HG03565 (cell line): Measurements from ENCODE around the gene IGSF21.

Experiments used
- ATAC-seq: cut with Tn5 transposase; IDR thresholded peaks from one replicate; pipeline ENCODE4 v1.9.1; 2021; ENCODE audit warnings: mild to moderate bottlenecking, moderate library complexity; ENCODE audit not compliant: unreplicated experiment

IGSF21 gene

GRCh38 chr1:18253093-18253492 is 145.5 kb downstream of the IGSF21 start:
- no peak for ATAC-seq

GRCh38 chr1:18256282-18257235 is 149.0 kb downstream of the IGSF21 start:
- ATAC-seq = no peak

GRCh38 chr1:18257778-18258177 is 150.2 kb downstream of the IGSF21 start:
- no peak for ATAC-seq

- no peak for ATAC-seq
Observed at GRCh38 chr1:18261891-18262290, 154.3 kb downstream of the IGSF21 start.

- ATAC-seq = no peak
Observed at GRCh38 chr1:18262726-18263125, 155.1 kb downstream of the IGSF21 start.

- ATAC-seq = no peak
Observed at GRCh38 chr1:18263547-18264120, 156.0 kb downstream of the IGSF21 start.

- ATAC-seq = no peak
Observed at GRCh38 chr1:18264450-18265039, 156.9 kb downstream of the IGSF21 start.

- ATAC-seq = no peak
Observed at GRCh38 chr1:18265641-18266040, 158.0 kb downstream of the IGSF21 start.

- no peak for ATAC-seq
Observed at GRCh38 chr1:18266391-18266790, 158.8 kb downstream of the IGSF21 start.

GRCh38 chr1:18271336-18271735 is 163.7 kb downstream of the IGSF21 start:
- no peak for ATAC-seq

- ATAC-seq = no peak
Observed at GRCh38 chr1:18278946-18279345, 171.3 kb downstream of the IGSF21 start.

GRCh38 chr1:18279351-18280074 is 171.9 kb downstream of the IGSF21 start:
- ATAC-seq = no peak

- ATAC-seq = no peak
Observed at GRCh38 chr1:18280956-18281355, 173.4 kb downstream of the IGSF21 start.

- ATAC-seq = no peak
Observed at GRCh38 chr1:18282851-18283600, 175.4 kb downstream of the IGSF21 start.

GRCh38 chr1:18283601-18284385 is 176.2 kb downstream of the IGSF21 start:
- ATAC-seq = no peak

- no peak for ATAC-seq
Observed at GRCh38 chr1:18284805-18285537, 177.4 kb downstream of the IGSF21 start.

GRCh38 chr1:18285538-18285924 is 177.9 kb downstream of the IGSF21 start:
- no peak for ATAC-seq

GRCh38 chr1:18288722-18289121 is 181.1 kb downstream of the IGSF21 start:
- ATAC-seq = no peak

GRCh38 chr1:18289597-18289996 is 182.0 kb downstream of the IGSF21 start:
- no peak for ATAC-seq
